Bronchial epithelial cell (primary cell): ENCODE measurements around the gene HSPB1. TPM values are rescaled to one million over a fixed set of nuclear protein-coding genes. Genes with fewer than 3 reads are reported as not detected.
A peak's percentile ranks its signal among the peaks of the same experiment; 100 is the strongest.

ENCODE experiments used
- DNase-seq: peaks from one replicate; pipeline ENCODE4 v3.0.0-alpha.2; 2010; ENCODE audit warnings: low read depth
- FAIRE-seq: peaks from 2 replicates; lab custom pipeline; 2011; peaks lifted over from hg19 to GRCh38; lab: Jason Lieb, UNC
- H3K27me3 ChIP-seq: 2 replicates; pipeline ENCODE4 v1.5.1; 2011; ENCODE audit warnings: low read length; ENCODE audit not compliant: control insufficient read depth, insufficient read depth
- H3K36me3 ChIP-seq: 2 replicates; pipeline ENCODE4 v1.5.1; 2011; ENCODE audit warnings: low read length; ENCODE audit not compliant: control insufficient read depth, insufficient read depth
- H3K4me3 ChIP-seq: 2 replicates; pipeline ENCODE4 v1.5.1; 2011; ENCODE audit warnings: mild to moderate bottlenecking, low read depth, low read length, control low read depth
- total RNA-seq: library from RNA; depleted of rRNA; stranded (reverse); fragments of >200 nt; gene quantifications from 2 replicates; pipeline ENCODE4 v1.2.1, GENCODE V29; 2014
- TF ChIP-seq, protein P1 (sequence below): IDR thresholded peaks from 2 replicates; pipeline ENCODE4 v1.5.1; 2011; ENCODE audit warnings: mild to moderate bottlenecking, moderate library complexity, low read length, control low read depth, inconsistent platforms; ENCODE audit not compliant: insufficient read depth, severe bottlenecking

The HSPB1 gene
- 36.1 and 164 TPM in 2 replicates for total RNA-seq

DNA sequence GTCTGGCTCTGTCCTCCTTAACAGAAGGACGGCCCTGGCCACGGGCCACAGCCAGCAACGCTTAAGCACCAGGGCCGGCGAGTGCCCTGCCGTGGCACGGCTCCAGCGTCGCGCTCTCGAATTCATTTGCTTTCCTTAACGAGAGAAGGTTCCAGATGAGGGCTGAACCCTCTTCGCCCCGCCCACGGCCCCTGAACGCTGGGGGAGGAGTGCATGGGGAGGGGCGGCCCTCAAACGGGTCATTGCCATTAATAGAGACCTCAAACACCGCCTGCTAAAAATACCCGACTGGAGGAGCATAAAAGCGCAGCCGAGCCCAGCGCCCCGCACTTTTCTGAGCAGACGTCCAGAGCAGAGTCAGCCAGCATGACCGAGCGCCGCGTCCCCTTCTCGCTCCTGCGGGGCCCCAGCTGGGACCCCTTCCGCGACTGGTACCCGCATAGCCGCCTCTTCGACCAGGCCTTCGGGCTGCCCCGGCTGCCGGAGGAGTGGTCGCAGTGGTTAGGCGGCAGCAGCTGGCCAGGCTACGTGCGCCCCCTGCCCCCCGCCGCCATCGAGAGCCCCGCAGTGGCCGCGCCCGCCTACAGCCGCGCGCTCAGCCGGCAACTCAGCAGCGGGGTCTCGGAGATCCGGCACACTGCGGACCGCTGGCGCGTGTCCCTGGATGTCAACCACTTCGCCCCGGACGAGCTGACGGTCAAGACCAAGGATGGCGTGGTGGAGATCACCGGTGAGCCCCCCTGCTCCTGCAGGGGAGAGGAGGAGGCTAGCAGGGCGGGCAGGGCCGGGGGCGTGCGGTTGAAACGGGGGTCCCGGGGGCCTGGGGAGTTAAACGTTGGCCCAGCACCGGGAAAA is at the start of gene HSPB1:
Gene HSPB1 (plus strand): TSS at position 327 of the 855 bp plus-strand sequence. CDS start 40 bp downstream, at position 367.
- FAIRE-seq (no peak), DNase-seq (peak; percentile 85)
- TF ChIP-seq, protein P1, sequence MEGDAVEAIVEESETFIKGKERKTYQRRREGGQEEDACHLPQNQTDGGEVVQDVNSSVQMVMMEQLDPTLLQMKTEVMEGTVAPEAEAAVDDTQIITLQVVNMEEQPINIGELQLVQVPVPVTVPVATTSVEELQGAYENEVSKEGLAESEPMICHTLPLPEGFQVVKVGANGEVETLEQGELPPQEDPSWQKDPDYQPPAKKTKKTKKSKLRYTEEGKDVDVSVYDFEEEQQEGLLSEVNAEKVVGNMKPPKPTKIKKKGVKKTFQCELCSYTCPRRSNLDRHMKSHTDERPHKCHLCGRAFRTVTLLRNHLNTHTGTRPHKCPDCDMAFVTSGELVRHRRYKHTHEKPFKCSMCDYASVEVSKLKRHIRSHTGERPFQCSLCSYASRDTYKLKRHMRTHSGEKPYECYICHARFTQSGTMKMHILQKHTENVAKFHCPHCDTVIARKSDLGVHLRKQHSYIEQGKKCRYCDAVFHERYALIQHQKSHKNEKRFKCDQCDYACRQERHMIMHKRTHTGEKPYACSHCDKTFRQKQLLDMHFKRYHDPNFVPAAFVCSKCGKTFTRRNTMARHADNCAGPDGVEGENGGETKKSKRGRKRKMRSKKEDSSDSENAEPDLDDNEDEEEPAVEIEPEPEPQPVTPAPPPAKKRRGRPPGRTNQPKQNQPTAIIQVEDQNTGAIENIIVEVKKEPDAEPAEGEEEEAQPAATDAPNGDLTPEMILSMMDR, result no peak
- Histone ChIP-seq H3K4me3 (peak within 1 kb of the TSS; percentile 95), H3K36me3 (peaks cover 8% of the 10 kb centered on the region), H3K27me3 (no peaks in the 10 kb centered on the region)

DNA sequence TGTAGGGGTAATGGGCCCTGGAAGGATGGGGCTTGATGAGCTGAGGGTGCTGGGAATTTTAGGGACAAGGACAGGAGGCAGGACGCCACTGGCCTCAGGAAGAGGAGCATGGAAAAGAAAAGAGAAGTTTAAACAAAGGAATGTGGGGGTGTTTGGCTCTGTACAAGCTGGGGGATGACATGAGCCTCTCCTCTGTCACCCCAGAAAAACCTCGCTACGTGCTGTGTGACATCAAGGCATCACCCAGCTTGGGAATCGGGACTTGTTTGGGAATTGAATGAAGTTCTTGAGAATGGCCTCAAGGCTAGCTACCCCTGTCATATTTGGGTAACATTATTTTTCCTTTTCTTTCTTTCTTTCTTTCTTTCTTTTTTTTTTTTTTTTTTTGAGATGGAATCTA is 47.7 kb upstream of the HSPB1 start:
- H3K4me3 ChIP-seq, result no peak overlapping the region
- TF ChIP-seq, protein P1, result no peak
- H3K36me3 ChIP-seq, result no peaks in the 10 kb centered on the region
- no peak for FAIRE-seq
- DNase-seq, result no peak
- peaks cover 5% of the 10 kb centered on the region for H3K27me3 ChIP-seq

DNA sequence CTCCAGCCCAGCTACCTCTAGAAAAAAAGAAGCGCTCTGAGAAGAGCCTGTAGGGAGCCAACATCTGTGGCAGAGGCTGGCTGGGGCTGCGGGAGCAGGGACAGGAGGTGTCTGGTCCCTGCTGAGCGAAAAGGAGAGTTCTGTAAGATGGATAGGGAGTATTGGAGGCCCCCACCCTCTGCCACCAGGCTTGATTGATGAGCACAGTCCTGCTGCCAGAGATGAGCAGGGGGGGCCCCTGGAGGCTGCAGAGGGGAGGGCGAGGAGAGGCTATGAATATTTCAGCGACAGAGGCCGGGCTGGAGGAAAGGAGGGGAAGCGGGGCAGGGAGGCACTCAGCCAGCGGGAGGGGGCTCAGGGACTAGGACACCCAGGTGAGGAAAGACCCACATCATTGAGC is 44.5 kb upstream of the HSPB1 start:
- H3K4me3 ChIP-seq, result no peak overlapping the region
- no peak for FAIRE-seq
- peaks cover 5% of the 10 kb centered on the region for H3K27me3 ChIP-seq
- H3K36me3 ChIP-seq, result no peaks in the 10 kb centered on the region
- TF ChIP-seq, protein P1, result no peak
- no peak for DNase-seq

DNA sequence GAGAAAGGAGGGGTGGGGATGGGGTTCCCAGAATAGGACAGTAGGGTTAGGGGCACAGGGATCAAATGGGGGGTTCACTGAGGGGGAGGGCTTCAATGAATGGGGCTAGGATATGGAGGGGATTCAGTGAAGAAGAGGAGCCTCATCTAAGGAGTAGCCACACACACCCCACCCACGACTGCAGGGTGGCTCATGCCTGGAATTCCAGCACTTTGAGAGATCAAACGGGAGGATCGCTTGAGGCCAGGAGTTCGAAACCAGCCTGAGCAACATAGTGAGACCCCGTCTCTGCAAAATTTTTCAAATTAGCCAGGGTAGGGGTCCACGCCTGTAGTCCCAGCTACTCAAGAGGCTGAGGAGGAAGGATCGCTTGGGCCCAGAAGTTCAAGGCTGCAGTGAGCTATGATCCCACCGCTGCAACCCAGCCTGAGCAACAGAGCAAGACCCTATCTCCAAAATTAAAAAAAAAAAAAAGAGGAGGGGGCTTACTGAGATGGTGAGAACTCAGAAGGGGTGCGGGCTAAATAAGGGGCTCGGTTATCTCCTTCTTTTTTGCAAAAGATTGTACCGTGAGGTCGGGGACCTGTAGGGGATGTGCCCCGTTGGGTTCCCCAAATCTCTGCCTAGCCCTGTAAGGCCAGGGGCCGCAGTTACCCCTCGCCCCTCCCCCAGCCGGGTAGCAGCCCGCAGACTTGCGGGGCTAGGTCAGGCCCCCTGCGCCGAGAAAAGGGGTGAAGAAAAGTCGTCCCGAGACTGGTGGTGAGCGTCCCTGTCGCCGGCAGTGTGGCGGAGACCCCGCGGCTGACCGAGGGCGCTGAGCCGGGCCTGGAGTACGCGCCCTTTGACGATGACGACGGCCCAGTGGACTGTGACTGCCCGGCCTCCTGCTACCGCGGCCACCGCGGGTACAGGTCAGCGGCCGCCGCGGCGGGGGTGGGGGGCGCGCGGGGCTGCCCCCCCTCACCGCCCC is 43.1 kb upstream of the HSPB1 start:
- no peak for FAIRE-seq
- H3K4me3 ChIP-seq, result no peak overlapping the region
- H3K36me3 ChIP-seq, result no peaks in the 10 kb centered on the region
- TF ChIP-seq, protein P1, result no peak
- peaks cover 5% of the 10 kb centered on the region for H3K27me3 ChIP-seq
- DNase-seq, result no peak

DNA sequence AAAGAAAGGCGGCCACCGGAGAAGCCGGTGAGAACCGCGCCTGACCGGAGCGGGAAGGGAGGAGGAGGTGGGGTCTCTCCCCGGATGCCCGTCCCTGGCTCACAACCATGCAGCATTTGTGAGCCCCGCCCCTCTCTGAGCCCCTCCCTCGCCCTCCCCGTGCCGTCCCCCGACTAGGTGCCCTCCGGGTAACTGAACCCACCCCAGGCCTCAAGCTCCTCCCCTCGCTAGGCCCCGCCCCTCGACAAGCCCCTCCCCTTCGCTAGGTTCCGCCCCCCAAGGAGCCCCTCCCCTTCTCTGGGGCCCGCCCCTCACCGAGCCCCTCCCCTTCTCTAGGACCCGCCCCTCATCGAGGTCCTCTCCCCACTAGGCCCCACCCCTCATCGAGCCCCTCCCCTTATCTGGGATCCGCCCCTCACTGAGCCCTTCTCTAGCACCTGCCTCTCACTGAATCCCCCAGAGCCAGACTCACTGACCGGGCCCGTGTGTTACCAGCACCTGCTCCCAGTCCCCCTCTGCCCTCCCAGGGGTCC is 42.2 kb upstream of the HSPB1 start:
- FAIRE-seq (no peak), DNase-seq (no peak)
- TF ChIP-seq, protein P1, result no peak
- Histone ChIP-seq H3K4me3 (no peak overlapping the region), H3K27me3 (peaks cover 5% of the 10 kb centered on the region), H3K36me3 (no peaks in the 10 kb centered on the region)
